Muscle of back (tissue), 11 donors: ENCODE results near the gene HPCAL4. TPM values are rescaled to one million over a fixed set of nuclear protein-coding genes. Genes with fewer than 3 reads are reported as not detected.
A peak's percentile ranks its signal among the peaks of the same experiment; 100 is the strongest.

ENCODE experiments used
- DNase-seq, 3 donors: peaks; one replicate each; pipeline versions ENCODE4 v3.0.0 to v3.0.0-alpha.2; 2013
- polyA plus RNA-seq, 10 donors: library from polyadenylated mRNA; unstranded; fragments of 120-200 nt; gene quantifications; one replicate each; pipeline ENCODE4 v1.2.1, GENCODE V29; 2013; ENCODE audit not compliant: insufficient read length in 10 of 10

Gene HPCAL4
- polyA plus RNA-seq, 10 donors: 0.52 to 2.0 (median 1.5) TPM

DNA sequence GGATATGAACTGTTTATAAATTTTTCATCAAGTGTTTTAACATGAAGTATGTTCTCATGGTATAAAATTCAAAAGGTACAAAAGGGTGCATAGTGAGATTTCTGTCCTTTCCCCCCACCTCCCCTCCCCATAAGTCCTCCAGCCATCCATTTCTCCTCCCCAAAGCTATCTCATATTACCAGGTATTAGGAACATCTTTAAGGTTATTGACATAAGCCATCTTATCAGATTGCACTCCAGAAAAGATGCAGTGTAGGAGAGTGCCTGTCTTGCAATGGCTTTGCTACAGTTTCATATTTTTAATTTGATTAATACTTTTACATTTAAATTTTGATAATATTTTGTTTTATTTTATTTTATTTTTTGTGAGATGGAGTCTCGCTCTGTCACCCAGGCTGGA, 13.5 kb upstream of the HPCAL4 start:
- no peak for DNase-seq

DNA sequence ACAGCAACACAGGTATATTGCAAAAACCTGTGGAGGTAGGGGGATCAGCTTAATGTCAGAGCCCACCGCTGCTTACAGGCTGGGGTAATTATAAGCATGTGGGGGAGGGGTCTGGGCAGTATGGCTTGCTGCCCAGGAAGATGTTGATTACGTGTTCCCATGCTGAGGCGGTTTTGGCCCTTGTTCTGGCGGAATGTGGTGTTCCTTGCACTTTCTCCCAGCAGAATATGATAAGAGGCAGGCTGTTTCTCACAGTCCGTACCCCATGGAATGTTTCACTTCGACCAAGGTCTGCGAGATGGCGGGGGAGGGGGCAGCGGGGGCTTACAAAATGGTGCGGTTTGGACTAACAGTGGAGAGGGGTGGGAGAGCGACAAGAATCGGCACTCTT, 9.8 kb upstream of the HPCAL4 start:
- DNase-seq: peak in 1 of 3 donors; percentile 41

DNA sequence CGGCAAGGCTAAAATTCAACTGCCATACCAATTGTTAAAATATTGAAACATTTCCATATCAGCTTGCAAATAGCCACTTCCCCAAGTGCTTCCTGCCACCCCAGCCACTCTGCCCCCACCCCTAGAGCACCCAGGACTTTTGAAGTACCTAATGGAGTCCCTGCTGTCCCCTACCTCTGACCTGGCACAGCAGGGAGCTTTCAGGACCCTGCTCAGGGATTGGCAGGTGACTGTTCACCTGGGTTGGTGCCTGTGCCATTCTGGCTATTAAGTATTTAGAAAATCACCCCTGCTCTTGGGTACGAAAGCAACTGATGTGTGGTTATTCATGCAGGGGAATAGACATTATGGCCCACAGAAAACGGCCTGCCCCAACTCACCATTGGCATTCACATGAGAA, 9.1 kb upstream of the HPCAL4 start:
- DNase-seq: no peak

- no peak for DNase-seq
These were observed 8.2 kb upstream of the HPCAL4 start for GRCh38 chr1:39699419-39699818.

- DNase-seq: no peak
These were observed 7.3 kb upstream of the HPCAL4 start for GRCh38 chr1:39698568-39698967.

DNA sequence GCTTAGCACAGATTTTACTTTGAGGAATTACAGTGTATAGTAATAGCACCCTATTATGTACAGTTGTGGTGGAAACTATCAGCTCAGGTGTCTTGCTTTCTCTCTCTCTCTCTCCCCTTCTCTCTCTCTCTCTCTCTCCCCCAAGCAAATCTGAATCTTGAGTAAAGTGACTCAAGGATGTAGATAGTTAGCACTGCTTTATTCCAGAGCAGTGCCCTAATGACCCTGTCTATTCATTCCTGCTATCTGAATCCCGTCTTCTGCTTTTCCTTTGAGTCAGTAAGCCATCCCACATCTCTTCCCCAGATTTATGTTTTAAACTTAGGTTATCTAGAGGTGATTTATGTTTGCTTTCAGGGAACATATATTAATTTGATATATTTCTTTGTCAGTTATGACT, 5.2 kb upstream of the HPCAL4 start:
- DNase-seq: no peak

DNA sequence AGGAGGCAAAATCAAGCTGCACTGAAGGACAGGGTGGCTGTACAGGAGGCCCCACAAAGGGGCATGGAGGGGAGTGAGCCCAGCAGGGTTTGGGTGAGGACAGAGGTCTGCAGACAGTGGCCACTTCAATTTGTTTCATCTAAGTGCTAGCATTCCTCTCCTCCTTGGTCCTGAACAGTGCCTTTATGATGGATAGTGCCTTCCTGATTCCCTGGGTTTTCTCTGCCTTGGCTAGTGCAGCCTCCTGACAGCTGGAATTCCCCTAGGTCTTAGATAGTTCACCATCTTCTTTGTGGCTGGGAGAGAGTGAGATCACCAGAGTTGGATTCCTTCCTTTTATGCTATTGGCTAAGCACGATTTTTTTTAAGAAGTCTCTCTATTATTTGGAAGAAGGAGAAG, 3.8 kb upstream of the HPCAL4 start:
- no peak for DNase-seq

- DNase-seq: peak in 1 of 3 donors; percentile 41
These were observed 2.8 kb upstream of the HPCAL4 start for GRCh38 chr1:39694026-39694425.

DNA sequence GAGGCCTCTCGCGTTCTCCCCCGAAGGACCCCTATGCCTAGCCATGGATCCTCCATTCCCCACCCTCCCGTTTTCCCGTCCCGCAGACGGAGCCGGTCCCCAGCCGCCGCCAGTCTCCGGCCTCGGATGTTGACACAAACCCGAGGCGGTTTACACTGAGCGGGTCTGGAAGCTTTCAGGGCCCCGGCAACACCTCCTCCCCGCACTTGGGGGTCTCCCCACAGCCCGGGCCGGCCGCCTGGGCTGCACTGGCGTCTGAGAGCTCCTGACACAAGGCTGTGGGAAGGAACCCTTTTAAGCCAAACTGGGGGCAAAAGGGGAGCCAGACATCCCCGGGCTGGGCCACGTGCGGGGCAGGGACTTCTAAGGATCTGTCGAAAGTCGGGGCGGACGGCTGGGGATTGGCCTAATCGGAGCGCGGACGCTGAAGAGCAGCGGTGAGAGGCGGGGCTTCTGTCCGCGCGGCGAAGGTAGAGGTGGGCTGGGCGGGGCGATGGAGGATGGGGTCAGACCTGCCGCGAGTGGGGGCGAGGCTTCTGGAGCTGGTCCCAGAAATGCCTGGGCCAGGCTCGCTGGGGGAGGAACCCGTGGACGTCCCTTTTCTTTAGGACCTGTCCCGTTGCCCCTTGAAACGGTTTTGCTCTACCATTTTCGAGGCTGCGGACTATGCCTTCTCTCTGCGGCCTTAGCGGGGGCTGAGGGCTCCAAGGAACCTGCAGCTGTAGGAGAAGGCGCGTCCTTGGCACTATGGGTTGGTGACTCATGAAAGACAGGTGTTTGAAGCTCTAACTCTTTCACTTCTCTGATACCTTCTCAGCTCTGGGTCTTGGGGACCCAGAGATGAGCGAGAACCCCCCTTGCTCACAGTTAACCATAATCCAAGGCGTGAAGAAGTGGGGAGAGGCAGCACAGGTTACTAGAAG, 1.2 kb upstream of the HPCAL4 start:
- DNase-seq: peak in 1 of 3 donors; percentile 40

DNA sequence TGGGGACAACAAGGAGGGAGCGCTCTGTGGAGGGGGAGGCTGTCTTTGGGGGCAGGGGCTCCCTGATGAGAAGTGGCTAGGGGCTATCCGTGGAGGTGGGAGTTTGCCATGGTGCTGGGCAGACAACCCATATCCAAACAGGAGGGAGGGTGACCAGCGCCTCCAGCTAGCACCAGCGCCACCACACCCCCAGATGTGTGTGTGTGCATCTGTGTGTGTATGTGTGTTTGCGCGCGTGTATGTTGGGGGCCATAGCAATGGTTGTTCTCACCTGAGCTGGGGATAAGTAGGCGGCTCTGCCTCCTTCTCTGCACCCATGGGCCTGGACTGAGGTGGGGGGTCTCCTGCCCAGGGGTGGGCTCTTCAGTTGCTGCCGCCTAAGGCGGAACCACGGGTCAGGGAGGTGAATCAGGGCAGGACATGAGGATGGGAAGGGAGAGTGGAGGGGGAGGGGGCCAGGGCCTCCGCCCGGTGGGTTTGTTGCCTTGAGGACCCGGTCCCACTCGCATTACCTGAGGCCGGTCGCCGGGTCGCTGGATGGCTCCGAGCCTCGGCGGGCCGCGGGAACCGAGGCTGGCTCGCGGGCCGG, 345 bp downstream of the HPCAL4 start:
- DNase-seq: no peak

DNA sequence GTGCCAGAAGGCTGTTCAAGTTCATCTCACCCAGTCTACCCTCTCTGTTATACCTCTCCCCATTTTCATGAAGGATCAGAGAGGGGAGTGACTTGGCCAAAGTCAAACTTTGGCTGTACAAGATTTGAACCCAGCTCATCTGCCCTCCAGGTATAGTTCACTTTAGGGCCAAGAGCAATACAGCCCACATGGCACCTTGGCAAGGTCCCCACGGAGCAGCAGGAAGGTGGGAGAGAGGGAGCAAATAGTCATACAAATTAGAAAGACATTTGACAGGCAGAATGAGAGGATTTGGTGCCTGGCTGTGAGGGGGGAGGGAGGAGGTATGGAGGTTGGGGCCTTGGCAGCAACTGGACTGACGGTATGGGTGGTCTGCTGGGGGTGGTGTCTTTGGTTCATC, 1.0 kb downstream of the HPCAL4 start:
- DNase-seq: no peak

DNA sequence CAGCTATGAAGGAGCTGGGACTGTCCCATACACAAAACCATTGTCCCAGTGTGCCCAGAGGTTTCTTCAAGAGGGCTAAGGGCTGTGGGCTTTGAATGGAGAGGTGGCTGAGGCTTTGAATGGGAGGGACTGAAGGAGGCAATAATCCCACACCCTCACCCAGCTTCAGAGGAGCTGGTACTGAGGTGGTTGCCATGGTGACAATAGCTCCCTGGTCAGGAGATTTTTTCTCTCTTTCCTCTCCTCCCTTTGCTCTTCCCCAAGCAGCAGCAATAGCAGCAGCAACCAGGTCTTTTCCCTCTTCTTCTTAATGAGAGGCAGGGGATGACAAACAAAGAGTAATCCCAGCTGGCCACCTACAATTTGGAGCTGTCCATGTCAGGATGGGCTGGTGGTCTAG, 1.6 kb downstream of the HPCAL4 start:
- no peak for DNase-seq

DNA sequence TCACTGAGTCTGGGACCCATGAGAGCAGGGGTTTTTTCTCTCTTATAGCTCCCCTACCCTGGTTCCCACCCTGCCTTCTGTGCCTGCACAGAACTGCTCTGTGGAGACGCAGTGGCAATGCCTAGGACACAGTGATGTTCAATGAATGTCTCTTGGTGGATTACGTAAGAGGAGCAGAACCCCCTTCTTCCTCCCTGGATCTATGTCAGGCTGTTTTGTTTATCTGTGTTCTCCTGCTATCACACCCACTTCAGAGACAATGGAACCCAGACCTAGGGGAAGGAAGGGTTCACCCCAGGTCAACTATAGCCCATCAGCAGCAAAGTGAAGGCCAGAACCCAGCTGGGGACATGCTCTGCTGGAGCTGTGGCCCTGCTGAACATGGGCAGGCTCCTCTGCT, 2.0 kb downstream of the HPCAL4 start:
- DNase-seq: no peak

GRCh38 chr1:39688706-39689105, 2.5 kb downstream of the HPCAL4 start:
- no peak for DNase-seq

GRCh38 chr1:39687243-39687642, 4.0 kb downstream of the HPCAL4 start:
- DNase-seq: no peak

GRCh38 chr1:39685071-39685470, 6.2 kb downstream of the HPCAL4 start:
- DNase-seq: no peak

DNA sequence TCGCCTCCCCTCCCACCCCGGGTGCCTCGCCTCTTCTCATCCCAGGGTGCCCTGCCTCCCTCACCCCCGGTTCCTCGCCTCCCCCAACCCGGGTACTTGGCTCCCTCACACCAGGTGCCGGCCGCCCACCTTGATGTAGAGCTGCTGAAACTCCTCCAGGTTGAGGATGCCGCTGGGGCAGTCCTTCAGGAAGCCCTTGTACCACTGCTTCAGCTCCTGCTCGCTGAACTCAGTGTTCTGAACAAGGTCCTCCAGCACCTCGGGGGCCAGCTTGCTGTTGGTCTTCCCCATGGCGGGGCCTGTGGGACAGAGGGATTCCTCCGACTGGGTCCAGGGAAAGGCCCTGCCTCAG, 6.9 kb downstream of the HPCAL4 start:
- DNase-seq: no peak

DNA sequence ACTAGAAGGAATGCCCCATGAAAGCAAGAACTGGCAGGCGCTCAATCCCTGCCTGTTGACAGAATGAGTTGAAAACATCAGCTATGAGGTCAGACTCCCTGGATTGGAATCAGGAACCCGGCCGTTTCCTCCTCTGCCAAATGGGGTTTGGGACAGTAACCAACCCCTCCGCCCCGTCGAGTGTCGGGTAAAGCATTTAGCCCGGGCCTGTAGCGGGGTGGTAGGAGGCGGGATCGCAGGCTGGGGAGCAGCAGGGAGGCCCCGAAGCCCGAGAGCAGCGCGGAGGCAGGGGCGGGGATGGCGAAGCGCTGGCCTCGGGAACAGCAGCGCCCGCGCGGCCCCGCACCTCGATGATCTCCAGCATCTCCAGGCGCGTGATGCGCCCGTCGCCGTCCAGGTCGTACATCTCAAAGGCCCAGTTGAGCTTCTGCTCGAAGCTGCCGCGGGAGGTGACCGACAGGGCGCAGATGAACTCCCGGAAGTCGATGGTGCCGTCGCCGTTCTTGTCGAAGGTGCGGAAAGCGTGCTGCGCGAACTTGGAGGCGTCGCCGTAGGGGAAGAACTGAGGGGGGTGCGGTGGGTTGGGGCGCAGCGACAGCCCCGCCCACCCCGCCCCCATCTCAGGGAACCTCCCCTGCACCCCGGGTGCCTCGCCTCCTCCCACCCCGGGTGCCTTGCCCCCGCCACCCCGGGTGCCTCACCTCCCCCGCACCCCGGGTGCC, 7.5 kb downstream of the HPCAL4 start:
- DNase-seq: no peak

GRCh38 chr1:39681999-39682398, 9.2 kb downstream of the HPCAL4 start:
- DNase-seq: no peak

- no peak for DNase-seq
These were observed 9.9 kb downstream of the HPCAL4 start for GRCh38 chr1:39681294-39681693.

DNA sequence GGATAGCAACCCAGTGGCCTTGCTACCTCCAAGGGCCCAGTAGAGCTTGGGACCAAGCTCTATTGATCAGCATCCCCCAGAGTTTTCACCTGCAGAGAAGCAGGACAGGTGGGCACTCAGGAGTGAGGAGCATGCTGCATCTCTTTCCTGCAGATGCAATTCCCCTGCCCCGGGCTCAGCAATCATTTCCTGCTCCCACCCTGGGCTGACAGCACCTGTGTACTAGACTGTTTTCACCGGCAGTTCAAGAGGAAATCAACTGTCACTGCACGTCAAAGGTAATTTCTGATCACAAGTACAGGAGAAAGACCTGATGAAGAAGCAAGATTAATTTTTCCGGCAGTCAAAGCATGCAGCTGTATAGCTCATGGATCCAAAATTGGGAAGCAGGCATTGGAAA, 10.5 kb downstream of the HPCAL4 start:
- DNase-seq: no peak

- no peak for DNase-seq
These were observed 11.4 kb downstream of the HPCAL4 start for GRCh38 chr1:39679821-39680220.

DNA sequence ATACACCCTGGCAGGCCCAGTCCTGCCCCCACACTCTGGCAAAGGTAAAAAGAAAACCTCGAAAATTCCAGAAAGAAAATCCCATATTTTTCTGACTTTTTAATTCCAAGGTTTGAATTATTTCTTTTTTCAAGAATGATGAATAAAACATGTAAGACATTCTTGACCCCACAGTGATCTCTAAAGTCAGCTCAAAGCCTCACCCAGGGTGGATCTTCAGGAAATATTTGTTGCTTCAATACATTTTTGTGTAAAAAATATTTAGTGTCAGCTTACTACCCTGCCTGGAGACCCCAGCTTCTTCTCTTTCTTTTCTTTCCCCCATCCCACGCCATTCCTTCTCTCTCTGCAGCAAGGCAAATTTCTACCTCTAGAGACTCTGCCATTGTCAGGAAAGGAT, 12.3 kb downstream of the HPCAL4 start:
- DNase-seq: no peak
